Measurements from ENCODE around the gene ANKRD39.

GRCh38 chr2:96832754-96833507 is 24.9 kb downstream of the ANKRD39 start:
- no peak for TF ChIP-seq TAF7 (optimal IDR thresholded peaks at IDR 0.05; ENCODE audit: borderline replicate concordance, low read depth, low read length)
- no peak for TF ChIP-seq ATF3 (IDR thresholded peaks at IDR 0.05; ENCODE audit: insufficient read depth, low read depth, low read length)
- no peak for TF ChIP-seq CTCF (IDR thresholded peaks at IDR 0.05; ENCODE audit: control extremely low read depth in 1 of 3, insufficient read depth in 1 of 3, low read depth in 1 of 3, low read length in 3 of 3)
- no peak for TF ChIP-seq RAD21 (IDR thresholded peaks at IDR 0.05 in 1 of 2, conservative IDR thresholded peaks at IDR 0.05 in 1 of 2; ENCODE audit: low read depth in 2 of 2, low read length in 2 of 2)

Data from H1 (cell line).